K562 (cell line): ENCODE measurements around the gene LMBRD1. TPM values are rescaled to one million over a fixed set of nuclear protein-coding genes. Genes with fewer than 3 reads are reported as not detected.

Experiments used
- ATAC-seq: fragments of 200-7000 bp; cut with Tn5 transposase; 3 replicates; pipeline ENCODE4 v1.9.1; 2020; ENCODE audit warnings: moderate library complexity
- BruUV-seq: library from RNA; stranded (reverse); fragments of 400-500 nt; replicated peaks from 2 replicates; lab custom pipeline; 2021; lab: Mats Ljungman, UMichigan
- CTCF ChIA-PET: fragments of 300-600 bp; formaldehyde crosslinking; extraction: SDS; loops from one replicate; lab custom pipeline; 2021; ENCODE audit warnings: low intra/inter-chr PET ratio; lab: Yijun Ruan, JAX
- POLR2A ChIA-PET: fragments of 300-600, 350-650 bp; sonication (Branson Sonifier 250); formaldehyde crosslinking; extraction: SDS; loops from one replicate; lab custom pipeline; 2021; ENCODE audit warnings: antibody characterized with exemption, inconsistent platforms; lab: Yijun Ruan, JAX
- DNase-seq, 4 experiments: peaks; one replicate each; pipeline versions ENCODE4 v3.0.0 to v3.0.0-alpha.2; 2011 to 2018; ENCODE audit warnings: low spot score in 3 of 4, mixed read lengths in 3 of 4; ENCODE audit errors: extremely low read depth in 1 of 4
- FAIRE-seq: peaks from 2 replicates; lab custom pipeline; 2011; peaks lifted over from hg19 to GRCh38; lab: Jason Lieb, UNC
- H2AFZ ChIP-seq: 2 replicates; pipeline ENCODE4 v1.6.0; 2011; ENCODE audit warnings: low read depth, low read length, control low read depth, inconsistent platforms
- H3K27ac ChIP-seq: fragments of 200-600 bp; 3 replicates; pipeline ENCODE4 v1.8.0; 2011; ENCODE audit warnings: low read depth, mild to moderate bottlenecking, control low read depth, inconsistent platforms, low read length, moderate library complexity, mixed read lengths; ENCODE audit errors: extremely low read depth
- H3K27me3 ChIP-seq, 2 experiments: fragments of 300-600 bp in 1 of 2; 2 replicates in 1 of 2; 3 replicates in 1 of 2; pipeline versions ENCODE4 v1.6.0 to v1.8.0; 2011; ENCODE audit warnings: inconsistent platforms in 2 of 2, low read length in 2 of 2, mild to moderate bottlenecking in 1 of 2, mixed read lengths in 1 of 2, moderate library complexity in 1 of 2; ENCODE audit not compliant: control insufficient read depth in 2 of 2, insufficient read depth in 2 of 2
- H3K36me3 ChIP-seq: fragments of 300-600 bp; 3 replicates; pipeline ENCODE4 v1.8.0; 2011; ENCODE audit warnings: mild to moderate bottlenecking, low read length, inconsistent platforms; ENCODE audit not compliant: control insufficient read depth, insufficient read depth
- H3K4me1 ChIP-seq, 2 experiments: fragments of 200-600 bp in 1 of 2; replicated peaks in 1 of 2; 2 replicates in 1 of 2; 3 replicates in 1 of 2; pipeline versions ENCODE4 v1.5.1 to v1.8.0; 2011; ENCODE audit warnings: inconsistent platforms in 2 of 2, low read length in 2 of 2, mild to moderate bottlenecking in 1 of 2, mixed read lengths in 1 of 2, moderate library complexity in 1 of 2; ENCODE audit not compliant: control insufficient read depth in 2 of 2, insufficient read depth in 2 of 2
- H3K4me2 ChIP-seq: 2 replicates; pipeline ENCODE4 v1.6.1; 2011; ENCODE audit warnings: low read length, control low read depth, inconsistent platforms, mixed read lengths; ENCODE audit not compliant: insufficient read depth
- H3K4me3 ChIP-seq: fragments of 200-600 bp; sonication (generic), shearing (Covaris generic); 2 replicates; pipeline ENCODE4 v1.5.1; 2016; ENCODE audit warnings: control low read depth, inconsistent platforms
- H3K79me2 ChIP-seq: fragments of 200-600 bp; 3 replicates; pipeline ENCODE4 v1.8.0; 2011; ENCODE audit warnings: low read length, inconsistent platforms; ENCODE audit not compliant: control insufficient read depth, insufficient read depth
- H3K9ac ChIP-seq, 2 experiments: 2 replicates each; pipeline versions ENCODE4 v1.6.0 to v1.6.1; 2011; ENCODE audit warnings: low read depth in 2 of 2, low read length in 2 of 2, control low read depth in 1 of 2, inconsistent platforms in 1 of 2, mild to moderate bottlenecking in 1 of 2, mixed read lengths in 1 of 2; ENCODE audit not compliant: insufficient read depth in 1 of 2
- H3K9me1 ChIP-seq: one replicate; pipeline ENCODE4 v1.6.0; 2011; ENCODE audit warnings: inconsistent platforms, mild to moderate bottlenecking, low read length, moderate library complexity; ENCODE audit not compliant: control insufficient read depth, insufficient read depth
- H3K9me3 ChIP-seq: replicated peaks from 2 replicates; pipeline ENCODE4 v1.5.1; 2011; ENCODE audit warnings: low read depth, low read length, inconsistent platforms; ENCODE audit not compliant: control insufficient read depth, insufficient read depth
- H4K20me1 ChIP-seq: replicated peaks from 2 replicates; pipeline ENCODE4 v1.6.1; 2011; ENCODE audit warnings: low read length, inconsistent platforms, mixed read lengths; ENCODE audit not compliant: control insufficient read depth, insufficient read depth
- BMI1 ChIP-seq: fragments of 150-350 bp; IDR thresholded peaks from 2 replicates; pipeline ENCODE4 v1.6.1; 2014; ENCODE audit warnings: low read length
- CREB1 ChIP-seq, 2 experiments: sonication (generic) in 1 of 2; formaldehyde crosslinking in 1 of 2; IDR thresholded peaks; 2 replicates each; pipeline versions ENCODE4 v1.6.1 to v1.8.0; 2012 to 2022; ENCODE audit warnings: inconsistent platforms in 1 of 2, mild to moderate bottlenecking in 1 of 2, missing genetic modification reagents in 1 of 2, moderate library complexity in 1 of 2
- CXXC5 ChIP-seq: fragments of 250-450 bp; sonication (Bioruptor Pico); IDR thresholded peaks from 2 replicates; pipeline ENCODE4 v1.8.0; 2022; ENCODE audit warnings: inconsistent platforms, mild to moderate bottlenecking, moderate library complexity
- GABPA ChIP-seq: fragments of 200-800 bp; sonication (Bioruptor generic); conservative IDR thresholded peaks from 2 replicates; pipeline ENCODE4 v1.6.1; 2016; ENCODE audit warnings: low read depth, missing genetic modification characterization, missing compliant biosample characterization
- SIN3A ChIP-seq, 2 experiments: fragments of 150-350 bp in 1 of 2; IDR thresholded peaks; 2 replicates each; pipeline ENCODE4 v1.6.1; 2011 to 2016; ENCODE audit warnings: borderline replicate concordance in 2 of 2, low read depth in 2 of 2, low read length in 2 of 2, mild to moderate bottlenecking in 2 of 2, moderate library complexity in 2 of 2; ENCODE audit not compliant: control insufficient read depth in 1 of 2
- ZNF282 ChIP-seq: sonication (generic); formaldehyde crosslinking; IDR thresholded peaks from 2 replicates; pipeline ENCODE4 v1.8.1; 2023; ENCODE audit warnings: missing genetic modification reagents
- ZNF316 ChIP-seq: fragments of 450-650 bp; IDR thresholded peaks from 2 replicates; pipeline ENCODE4 v1.6.1; 2016
- WGBS: fragments of 100-300 bp; shearing (Covaris generic); methylation state at CpG from one replicate; pipeline ENCODE4 v1.1.6; 2016; ENCODE audit warnings: low coverage, mixed read lengths; ENCODE audit not compliant: insufficient coverage; ENCODE audit errors: missing lambda C conversion rate; 5-methylcytosine and 5-hydroxymethylcytosine counted together
- in situ Hi-C: fragments of 300-500 bp; cut with MboI; formaldehyde crosslinking; loops from 4 replicates; pipeline ENCODE4 v1.15.0; 2018; ENCODE audit warnings: inconsistent platforms, mixed read lengths
- intact Hi-C: fragments of 100-400 bp; cut with micrococcal nuclease; formaldehyde crosslinking; loops from 2 replicates; pipeline ENCODE4 v1.14.2; 2022
- polyA plus RNA-seq, 8 experiments: library from polyadenylated mRNA; depleted of rRNA in 4 of 8; stranded (reverse) in 5 of 8; unstranded in 3 of 8; fragments of >200 nt; fragmentation: Nextera tagmentation in 2 of 8; fragmentation: Illumina TruSeq in 1 of 8; extraction: Ambion mirVana in 2 of 8; extraction: Trizol in 1 of 8; gene quantifications; 2 replicates each; pipeline versions ENCODE4 v1.2.1 to v1.2.3, GENCODE V29; 2011 to 2014; ENCODE audit warnings: inconsistent platforms in 1 of 8, missing spikeins in 1 of 8
- total RNA-seq, 7 experiments: library from RNA; depleted of rRNA in 6 of 7; stranded (reverse); fragments of >200 nt in 6 of 7; fragmentation: Illumina TruSeq in 2 of 7; extraction: Trizol in 2 of 7; gene quantifications; 2 replicates each; pipeline versions ENCODE4 v1.2.1 to v1.2.3, GENCODE V29; 2011 to 2021; ENCODE audit warnings: low replicate concordance in 1 of 7
- TF ChIP-seq, protein P1 (sequence below), 3 experiments: IDR thresholded peaks in 2 of 3; conservative IDR thresholded peaks in 1 of 3; 2 replicates each; pipeline ENCODE4 v1.5.1; 2011 to 2012; ENCODE audit warnings: low read length in 3 of 3, mild to moderate bottlenecking in 3 of 3, control low read depth in 2 of 3, improper control_type of control experiment in 1 of 3, inconsistent platforms in 1 of 3, low read depth in 1 of 3, mixed read lengths in 1 of 3, moderate library complexity in 1 of 3; ENCODE audit not compliant: insufficient read depth in 2 of 3

The LMBRD1 gene
- total and polyA plus RNA-seq, 9 of the 15 experiments (the other 6 are each of a cell fraction or from before 2014, with no cell fraction given): 14.0 to 85.2 (median 26.5) TPM

DNA sequence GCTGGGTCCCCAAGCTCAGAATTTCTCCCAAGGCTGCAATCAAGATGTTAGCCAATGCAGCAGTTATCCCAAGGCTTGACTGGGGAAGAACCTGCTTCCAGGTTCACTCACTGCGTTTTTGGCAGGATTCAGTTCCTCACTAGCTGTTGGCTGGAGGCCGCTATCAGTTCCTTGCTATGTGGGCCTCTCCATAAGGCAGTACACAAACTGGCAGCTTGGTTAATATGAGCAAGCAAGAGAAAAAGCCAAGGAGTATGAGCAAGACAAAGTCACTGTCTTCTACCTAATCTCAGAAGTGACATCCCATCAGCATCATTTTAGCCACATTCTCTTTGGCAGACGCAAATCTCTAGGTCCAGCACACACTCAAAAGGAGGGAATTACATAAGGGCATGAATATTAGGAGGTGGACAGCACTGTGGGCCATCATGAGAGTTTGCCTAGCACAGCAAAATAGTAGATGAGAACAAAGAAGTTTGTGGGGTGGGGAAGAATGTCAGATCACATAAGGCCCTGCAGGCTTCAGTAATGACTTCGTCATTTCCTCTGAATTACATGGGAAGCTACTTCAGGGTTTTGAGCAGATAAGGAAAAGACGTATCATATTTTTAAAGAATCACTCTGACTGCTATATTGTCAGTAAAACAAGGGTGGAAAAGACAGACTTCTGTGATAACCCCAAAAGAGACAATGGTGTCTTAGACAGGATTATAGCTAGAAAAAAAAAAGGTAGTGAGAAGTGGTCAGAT, 25.5 kb downstream of the LMBRD1 start:
- H3K79me2 ChIP-seq: peaks cover 14% of the 10 kb centered on the region; the same call in 2 of the 3 replicates
- H3K27me3 ChIP-seq: no peaks in the 10 kb centered on the region

DNA sequence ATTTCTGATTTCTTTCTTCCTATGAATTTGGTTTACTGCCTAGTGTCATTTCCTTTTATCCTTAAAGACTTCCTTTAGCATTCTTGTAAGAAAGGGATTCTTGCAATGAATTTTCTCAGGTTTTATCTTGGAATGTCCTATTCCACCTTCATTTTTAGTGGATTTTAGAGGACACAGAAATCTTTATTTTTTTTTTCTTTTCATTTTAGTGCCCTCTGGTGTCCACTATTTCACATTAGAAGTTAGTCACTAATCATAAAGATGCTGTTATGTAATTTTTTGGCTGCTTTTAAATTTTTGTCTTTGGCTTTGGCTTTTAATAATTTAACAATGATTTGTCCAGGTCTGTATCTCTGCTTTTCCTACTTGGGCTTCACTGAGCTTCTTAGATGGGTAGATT, 28.1 kb downstream of the LMBRD1 start:
- no peaks in the 10 kb centered on the region for H3K9me1 ChIP-seq
- in situ Hi-C loops (no loop called here), intact Hi-C loops (no loop called here)
- no peak for DNase-seq
- no peak overlapping the region for H2AFZ ChIP-seq
- H3K27me3 ChIP-seq: no peaks in the 10 kb centered on the region
- H3K4me1 ChIP-seq: peaks cover 0 to 4% of the 10 kb centered on the region in 2 experiments; a peak in 2 of 5 replicates
- no peak for FAIRE-seq
- peaks cover 5% of the 10 kb centered on the region; the same call in 1 of the 3 replicates for H3K36me3 ChIP-seq
- TF ChIP-seq, protein P1, sequence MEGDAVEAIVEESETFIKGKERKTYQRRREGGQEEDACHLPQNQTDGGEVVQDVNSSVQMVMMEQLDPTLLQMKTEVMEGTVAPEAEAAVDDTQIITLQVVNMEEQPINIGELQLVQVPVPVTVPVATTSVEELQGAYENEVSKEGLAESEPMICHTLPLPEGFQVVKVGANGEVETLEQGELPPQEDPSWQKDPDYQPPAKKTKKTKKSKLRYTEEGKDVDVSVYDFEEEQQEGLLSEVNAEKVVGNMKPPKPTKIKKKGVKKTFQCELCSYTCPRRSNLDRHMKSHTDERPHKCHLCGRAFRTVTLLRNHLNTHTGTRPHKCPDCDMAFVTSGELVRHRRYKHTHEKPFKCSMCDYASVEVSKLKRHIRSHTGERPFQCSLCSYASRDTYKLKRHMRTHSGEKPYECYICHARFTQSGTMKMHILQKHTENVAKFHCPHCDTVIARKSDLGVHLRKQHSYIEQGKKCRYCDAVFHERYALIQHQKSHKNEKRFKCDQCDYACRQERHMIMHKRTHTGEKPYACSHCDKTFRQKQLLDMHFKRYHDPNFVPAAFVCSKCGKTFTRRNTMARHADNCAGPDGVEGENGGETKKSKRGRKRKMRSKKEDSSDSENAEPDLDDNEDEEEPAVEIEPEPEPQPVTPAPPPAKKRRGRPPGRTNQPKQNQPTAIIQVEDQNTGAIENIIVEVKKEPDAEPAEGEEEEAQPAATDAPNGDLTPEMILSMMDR (IDR thresholded peaks at IDR 0.05 in 2 of 3, conservative IDR thresholded peaks at IDR 0.05 in 1 of 3; ENCODE audit: insufficient read depth in 2 of 3, low read depth in 1 of 3, low read length in 3 of 3): 0 out of 6 replicates have a peak, but pooled peaks of 1 of the 3 experiments have one; percentile 12
- no peak for TF ChIP-seq BMI1
- no peak overlapping the region for H3K4me2 ChIP-seq
- no peak for ATAC-seq
- H3K9ac ChIP-seq: no peak overlapping the region
- no peaks in the 10 kb centered on the region for H3K9me3 ChIP-seq
- H3K27ac ChIP-seq: no peak overlapping the region
- H4K20me1 ChIP-seq: no peaks in the 10 kb centered on the region
- CTCF ChIA-PET: no interaction called here
- no peak overlapping the region for H3K4me3 ChIP-seq
- POLR2A ChIA-PET: interaction anchor here (1.1 kb wide), 1 partner anchor 17 kb away, joined by 3 read pairs; no protein-coding TSS in a partner anchor
- peaks cover 14% of the 10 kb centered on the region; the same call in 2 of the 3 replicates for H3K79me2 ChIP-seq
- BruUV-seq: no TSS peak

More for the DNA sequence above, 25.5 kb downstream of the LMBRD1 start:
- in situ Hi-C loops (no loop called here), intact Hi-C loops (no loop called here)
- FAIRE-seq: no peak
- H3K4me3 ChIP-seq: no peak overlapping the region
- peak; percentile 67 for ATAC-seq
- peak overlapping the region; percentile 32; the same call in 1 of the 3 replicates for H3K27ac ChIP-seq
- no TSS peak for BruUV-seq
- H3K9me3 ChIP-seq: no peaks in the 10 kb centered on the region
- ChIA-PET POLR2A (interaction anchor here (0.6 kb wide), 1 partner anchor 529 kb away, joined by 3 read pairs; no protein-coding TSS in a partner anchor), CTCF (no interaction called here)
- H3K4me1 ChIP-seq: no peaks in the 10 kb centered on the region
- H4K20me1 ChIP-seq: no peaks in the 10 kb centered on the region
- no peak overlapping the region for H3K9ac ChIP-seq
- no peaks in the 10 kb centered on the region for H3K9me1 ChIP-seq
- no peak overlapping the region for H2AFZ ChIP-seq
- DNase-seq: peak in 2 of 4 experiments; percentile 16 to 26
- peaks cover 7% of the 10 kb centered on the region; the same call in 1 of the 3 replicates for H3K36me3 ChIP-seq
- TF ChIP-seq ZNF282 (CRISPR knock-in tag) (no peak), SIN3A (IDR thresholded peaks at IDR 0.05; ENCODE audit: borderline replicate concordance in 2 of 2, control insufficient read depth in 1 of 2, low read depth in 2 of 2, low read length in 2 of 2) (no peak), CXXC5 (CRISPR knock-in tag) (peak; percentile 30; the same call in 1 of the 2 replicates), CREB1 (IDR thresholded peaks at IDR 0.05) (0 out of 2 replicates have a peak, but pooled peaks have one; percentile 9), CREB1 (CRISPR knock-in tag; IDR thresholded peaks at IDR 0.05) (no peak), ZNF316 (peak; percentile 13; the same call in 1 of the 2 replicates), GABPA (tag) (0 out of 2 replicates have a peak, but pooled peaks have one; percentile 16)
- H3K4me2 ChIP-seq: 0 out of 2 replicates have a peak overlapping the region, but pooled peaks have one; percentile 6
- 45% methylated on average over 5 of the region's 5 CpGs for WGBS
